Measurements from ENCODE around the gene AMH. TPM values are rescaled to one million over a fixed set of nuclear protein-coding genes. Genes with fewer than 3 reads are reported as not detected.

AMH gene
- total RNA-seq, result 0.19 and 0.85 TPM in 2 replicates

DNA sequence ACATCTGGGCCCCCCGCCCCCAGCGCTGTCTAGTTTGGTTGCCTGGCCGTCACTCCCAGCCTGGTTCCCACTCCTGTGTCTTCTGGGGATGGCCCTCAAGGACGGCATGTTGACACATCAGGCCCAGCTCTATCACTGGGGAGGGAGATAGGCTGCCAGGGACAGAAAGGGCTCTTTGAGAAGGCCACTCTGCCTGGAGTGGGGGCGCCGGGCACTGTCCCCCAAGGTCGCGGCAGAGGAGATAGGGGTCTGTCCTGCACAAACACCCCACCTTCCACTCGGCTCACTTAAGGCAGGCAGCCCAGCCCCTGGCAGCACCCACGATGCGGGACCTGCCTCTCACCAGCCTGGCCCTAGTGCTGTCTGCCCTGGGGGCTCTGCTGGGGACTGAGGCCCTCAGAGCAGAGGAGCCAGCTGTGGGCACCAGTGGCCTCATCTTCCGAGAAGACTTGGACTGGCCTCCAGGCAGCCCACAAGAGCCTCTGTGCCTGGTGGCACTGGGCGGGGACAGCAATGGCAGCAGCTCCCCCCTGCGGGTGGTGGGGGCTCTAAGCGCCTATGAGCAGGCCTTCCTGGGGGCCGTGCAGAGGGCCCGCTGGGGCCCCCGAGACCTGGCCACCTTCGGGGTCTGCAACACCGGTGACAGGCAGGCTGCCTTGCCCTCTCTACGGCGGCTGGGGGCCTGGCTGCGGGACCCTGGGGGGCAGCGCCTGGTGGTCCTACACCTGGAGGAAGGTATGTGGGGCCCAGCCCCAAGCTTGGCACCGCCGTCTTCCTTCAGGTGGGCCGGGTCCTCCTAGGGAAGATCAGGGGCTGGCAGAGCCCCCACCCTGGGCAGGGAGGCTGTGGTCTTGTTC lies at the start of gene AMH:
Gene AMH (plus strand): TSS at position 314 of the 857 bp plus-strand sequence. CDS start 10 bp downstream, at position 324.

DNA sequence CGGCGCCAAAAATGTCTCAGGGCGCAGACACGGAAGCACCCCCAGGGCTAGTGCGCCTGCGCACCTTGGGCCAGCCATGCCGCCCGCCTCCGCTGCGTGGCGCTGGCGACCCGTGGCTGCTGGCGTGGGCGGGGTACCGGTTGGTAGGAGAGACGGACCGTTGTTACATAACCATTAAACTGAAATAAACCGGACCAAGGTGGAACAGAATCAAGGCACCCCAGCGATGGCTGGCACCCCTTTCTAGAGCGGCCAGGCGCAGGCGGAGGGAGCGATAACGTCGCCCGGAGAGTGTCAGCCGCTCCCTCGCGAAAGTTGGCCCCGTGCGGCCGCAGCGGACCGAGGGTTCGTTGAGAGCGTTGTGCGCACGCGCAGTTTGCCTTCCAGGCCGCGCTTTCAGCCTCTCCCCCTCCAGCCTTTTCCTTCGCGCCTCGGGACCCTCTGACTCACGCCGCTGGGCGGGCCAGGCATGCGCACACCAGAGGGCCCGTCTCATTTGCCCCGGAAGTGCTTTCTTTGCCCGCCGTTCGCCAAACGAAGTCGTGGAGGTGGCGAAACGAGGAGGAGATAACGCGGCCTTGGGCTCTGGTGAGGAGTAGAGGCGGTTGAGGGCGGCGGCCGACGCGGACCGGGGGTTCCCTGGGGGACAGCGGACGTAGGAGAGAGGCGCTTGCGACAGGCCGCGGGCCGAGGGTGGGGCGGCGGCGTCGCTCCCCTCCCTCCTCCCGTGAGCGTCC lies 12.6 kb upstream of the AMH start, which contains the start of the genes PLEKHJ1 and SF3A2:
Gene PLEKHJ1 (minus strand): TSS at position 16 of the 737 bp plus-strand sequence. CDS start 81 bp downstream, outside the sequence.
Gene SF3A2 (plus strand): TSS at position 511 of the 737 bp plus-strand sequence. CDS start 6,595 bp downstream, outside the sequence.

DNA sequence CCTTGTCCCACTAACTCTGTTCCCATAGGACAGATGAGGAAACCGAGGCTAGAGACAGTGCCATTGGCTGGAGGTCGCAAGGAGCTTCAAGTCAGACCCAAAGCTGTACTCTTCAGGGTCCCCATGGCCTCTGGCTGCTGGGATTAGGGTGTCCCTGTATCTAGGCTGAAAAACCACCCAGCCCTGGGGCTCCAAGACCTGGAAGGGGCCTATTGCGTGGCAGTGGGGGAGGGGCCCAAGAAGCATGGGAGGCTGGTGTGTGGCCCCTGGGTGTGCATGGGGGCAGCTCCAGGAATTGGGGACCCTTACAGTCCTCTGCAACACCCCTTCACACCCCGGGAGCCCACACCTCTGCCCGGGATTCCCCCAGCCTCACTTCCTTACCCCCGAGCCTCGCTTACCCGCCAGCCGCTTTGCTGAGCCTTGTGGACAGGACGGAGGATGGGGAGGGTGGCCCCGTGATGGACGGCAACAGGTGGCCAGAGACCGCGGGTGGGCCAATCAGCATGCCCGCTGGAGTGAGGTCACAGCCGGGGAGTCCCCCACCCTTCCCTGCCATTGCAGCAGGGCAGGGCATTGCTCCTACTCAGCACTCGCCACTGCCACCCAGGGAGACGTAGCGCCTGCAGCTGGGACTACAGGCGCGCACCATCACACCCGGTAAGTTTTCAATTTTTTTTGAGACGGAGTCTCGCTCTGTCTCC lies 7.0 kb downstream of the AMH start, which contains the start of gene JSRP1:
Gene JSRP1 (minus strand): TSS at position 436 of the 704 bp plus-strand sequence. CDS start 1,103 bp downstream, outside the sequence.

DNA sequence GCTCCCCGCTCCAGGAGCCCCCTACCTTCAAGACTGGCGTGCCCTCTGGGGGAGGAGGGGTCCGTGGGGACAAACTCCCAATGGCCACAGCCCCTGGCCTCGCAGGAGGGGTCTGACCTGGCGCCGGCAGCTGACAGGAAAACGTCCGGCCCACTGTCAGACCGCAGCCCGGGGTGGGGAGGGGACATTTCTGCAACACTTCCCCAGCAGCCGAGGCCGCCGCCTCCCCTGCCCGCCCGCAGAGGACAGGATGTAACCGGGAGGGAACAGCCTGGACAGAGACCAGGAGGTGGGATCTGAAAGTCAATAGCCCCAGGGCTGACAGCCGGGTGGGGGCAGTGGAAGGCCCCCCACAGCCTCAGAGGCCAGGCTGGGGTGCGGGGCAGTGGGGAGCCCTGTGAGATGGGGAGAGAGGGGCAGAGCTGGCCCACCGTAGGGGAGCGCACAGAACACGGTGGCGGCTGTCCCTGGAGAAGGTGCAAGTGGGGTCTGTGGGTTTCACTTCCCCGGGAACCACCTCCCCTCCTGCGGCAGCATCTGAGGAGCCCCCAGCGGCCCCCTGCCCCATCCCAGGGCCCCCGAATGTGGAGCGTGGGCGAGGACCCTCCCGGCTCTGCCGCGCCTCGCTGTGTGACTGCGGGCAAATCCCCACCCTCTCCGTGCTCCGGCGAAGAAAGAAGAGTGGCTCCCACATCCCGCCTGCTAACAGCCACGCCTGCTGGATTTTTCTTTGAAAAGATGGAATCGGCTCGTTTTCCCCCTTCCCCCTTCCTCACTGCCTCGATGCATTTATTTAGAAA lies 33.1 kb downstream of the AMH start, which contains the start of gene PEAK3:
Gene PEAK3 (minus strand): TSS at position 114 of the 800 bp plus-strand sequence. CDS start 1,244 bp downstream, outside the sequence.

Other genes starting within 250 kb of the AMH start
- gene BTBD2, start 233.6 kb upstream of the AMH start, total RNA-seq, result 37.5 and 47.5 TPM in 2 replicates
- gene MKNK2, start 198.1 kb upstream of the AMH start, total RNA-seq, result 73.9 and 89.0 TPM in 2 replicates
- gene MOB3A, start 153.0 kb upstream of the AMH start, total RNA-seq, result 8.5 and 17.1 TPM in 2 replicates
- 0.58 and 0.85 TPM in 2 replicates for gene IZUMO4, start 152.4 kb upstream of the AMH start, total RNA-seq
- gene AP3D1, start 97.8 kb upstream of the AMH start, total RNA-seq, result 89.4 and 121 TPM in 2 replicates
- 3.7 and 8.8 TPM in 2 replicates for gene DOT1L, start 85.4 kb upstream of the AMH start, total RNA-seq
- gene PLEKHJ1, start 13.0 kb upstream of the AMH start, total RNA-seq, result 35.5 and 65.2 TPM in 2 replicates
- 17.4 and 22.6 TPM in 2 replicates for gene SF3A2, start 12.5 kb upstream of the AMH start, total RNA-seq
- gene JSRP1, start 7.1 kb downstream of the AMH start, total RNA-seq, result under 0.01 TPM in 1 of 2 replicates, not detected in the other
- gene PEAK3, start 32.9 kb downstream of the AMH start, total RNA-seq, result not detected in 2 replicates
- not detected in 2 replicates for gene LINGO3, start 58.8 kb downstream of the AMH start, total RNA-seq
- gene LSM7, start 79.3 kb downstream of the AMH start, total RNA-seq, result 121 and 187 TPM in 2 replicates
- 20.3 and 24.8 TPM in 2 replicates for gene SPPL2B, start 79.4 kb downstream of the AMH start, total RNA-seq
- gene TMPRSS9, start 110.9 kb downstream of the AMH start, total RNA-seq, result under 0.01 TPM in 2 replicates
- gene TIMM13, start 178.3 kb downstream of the AMH start, total RNA-seq, result 22.6 and 39.9 TPM in 2 replicates
- gene LMNB2, start 207.6 kb downstream of the AMH start, total RNA-seq, result 35.2 and 183 TPM in 2 replicates
- 22.8 and 52.7 TPM in 2 replicates for gene GADD45B, start 226.8 kb downstream of the AMH start, total RNA-seq

Measured in regular cardiac myocyte (primary cell).